SK-N-SH (cell line): ENCODE measurements around the gene BPIFB3. TPM values are rescaled to one million over a fixed set of nuclear protein-coding genes. Genes with fewer than 3 reads are reported as not detected.

ENCODE experiments used
- CTCF ChIA-PET: fragments of 300-600, 350-600 bp; formaldehyde crosslinking; extraction: SDS; loops from one replicate; lab custom pipeline; 2021; lab: Yijun Ruan, JAX
- POLR2A ChIA-PET: fragments of 350-600 bp; sonication (Branson Sonifier 250); formaldehyde crosslinking; extraction: SDS; loops from one replicate; lab custom pipeline; 2020; ENCODE audit warnings: antibody characterized with exemption, inconsistent platforms; lab: Yijun Ruan, JAX
- DNase-seq: peaks from one replicate; pipeline ENCODE4 v3.0.0; 2012
- H2AFZ ChIP-seq: fragments of 200-600 bp; sonication (generic); 2 replicates; pipeline ENCODE4 v1.8.1; 2016; ENCODE audit warnings: antibody characterized with exemption, mild to moderate bottlenecking, low read depth
- H3F3A ChIP-seq: fragments of 200-600 bp; sonication (generic); replicated peaks from 2 replicates; pipeline ENCODE3; 2016; ENCODE audit warnings: antibody characterized with exemption, mild to moderate bottlenecking; ENCODE audit not compliant: insufficient read depth
- H3K27ac ChIP-seq, 2 experiments: fragments of 200-500 bp in 1 of 2; fragments of 200-600 bp in 1 of 2; sonication (Bioruptor generic) in 1 of 2; sonication (generic), shearing (Covaris generic) in 1 of 2; 2 replicates each; pipeline versions ENCODE4 v1.5.1 to v1.6.1; 2014 to 2016; ENCODE audit warnings: low read depth in 2 of 2, inconsistent platforms in 1 of 2, low read length in 1 of 2, mild to moderate bottlenecking in 1 of 2, mixed read lengths in 1 of 2
- H3K27me3 ChIP-seq: fragments of 200-600 bp; sonication (generic), shearing (Covaris generic); 2 replicates; pipeline ENCODE4 v1.6.1; 2016; ENCODE audit warnings: mixed run types; ENCODE audit not compliant: insufficient read depth
- H3K36me3 ChIP-seq, 2 experiments: fragments of 200-500 bp in 1 of 2; fragments of 200-600 bp in 1 of 2; sonication (Bioruptor generic) in 1 of 2; sonication (generic) in 1 of 2; replicated peaks in 1 of 2; 2 replicates each; pipeline versions ENCODE3 to v1.5.1; 2014 to 2016; ENCODE audit warnings: low read length in 1 of 2, mild to moderate bottlenecking in 1 of 2; ENCODE audit not compliant: insufficient read depth in 2 of 2, control insufficient read depth in 1 of 2
- H3K4me1 ChIP-seq, 2 experiments: fragments of 200-500 bp in 1 of 2; fragments of 200-600 bp in 1 of 2; sonication (Bioruptor generic) in 1 of 2; sonication (generic), shearing (Covaris generic) in 1 of 2; 2 replicates each; pipeline versions ENCODE4 v1.5.1 to v1.6.1; 2014 to 2016; ENCODE audit warnings: low read depth in 1 of 2, low read length in 1 of 2, mixed run types in 1 of 2; ENCODE audit not compliant: insufficient read depth in 2 of 2, control insufficient read depth in 1 of 2
- H3K4me2 ChIP-seq: fragments of 200-600 bp; sonication (generic), shearing (Covaris generic); 2 replicates; pipeline ENCODE4 v1.6.1; 2017; ENCODE audit warnings: mixed run types
- H3K4me3 ChIP-seq, 2 experiments: fragments of 200-500 bp in 1 of 2; fragments of 200-600 bp in 1 of 2; sonication (Bioruptor generic) in 1 of 2; sonication (generic), shearing (Covaris generic) in 1 of 2; 2 replicates each; pipeline versions ENCODE4 v1.5.1 to v1.8.1; 2014 to 2016; ENCODE audit warnings: low read depth in 2 of 2, inconsistent platforms in 1 of 2, low read length in 1 of 2, mild to moderate bottlenecking in 1 of 2, mixed read lengths in 1 of 2, moderate library complexity in 1 of 2
- H3K79me2 ChIP-seq: fragments of 200-600 bp; sonication (generic); 2 replicates; pipeline ENCODE4 v1.8.1; 2017; ENCODE audit warnings: mild to moderate bottlenecking; ENCODE audit not compliant: insufficient read depth
- H3K9ac ChIP-seq: fragments of 200-600 bp; sonication (generic); 2 replicates; pipeline ENCODE4 v1.6.1; 2017; ENCODE audit warnings: mixed run types
- H3K9me2 ChIP-seq: fragments of 200-600 bp; sonication (generic); 2 replicates; pipeline ENCODE4 v1.6.1; 2017; ENCODE audit warnings: mixed run types
- H3K9me3 ChIP-seq: fragments of 200-600 bp; sonication (generic); 2 replicates; pipeline ENCODE4 v1.6.1; 2017; ENCODE audit warnings: mixed run types, mild to moderate bottlenecking, moderate library complexity
- H4K20me1 ChIP-seq: fragments of 200-600 bp; sonication (generic); 2 replicates; pipeline ENCODE4 v1.6.1; 2017; ENCODE audit warnings: mild to moderate bottlenecking, mixed run types; ENCODE audit not compliant: insufficient read depth
- FOSL2 ChIP-seq: IDR thresholded peaks from 2 replicates; pipeline ENCODE4 v1.4.0; 2012; ENCODE audit warnings: low read depth, mild to moderate bottlenecking, moderate library complexity, borderline replicate concordance
- FOXM1 ChIP-seq: IDR thresholded peaks from 2 replicates; pipeline ENCODE4 v1.4.0; 2012; ENCODE audit warnings: low read depth, mild to moderate bottlenecking
- POLR2AphosphoS5 ChIP-seq: IDR thresholded peaks from 2 replicates; pipeline ENCODE4 v1.6.1; 2012; ENCODE audit warnings: low read depth, low read length
- RAD21 ChIP-seq: IDR thresholded peaks from 2 replicates; pipeline ENCODE4 v1.6.1; 2012; ENCODE audit warnings: mild to moderate bottlenecking, low read length
- RFX5 ChIP-seq: IDR thresholded peaks from 2 replicates; pipeline ENCODE4 v1.6.1; 2012; ENCODE audit warnings: mild to moderate bottlenecking, improper control_type of control experiment, low read length
- SMC3 ChIP-seq: IDR thresholded peaks from 2 replicates; pipeline ENCODE4 v1.6.1; 2012; ENCODE audit warnings: low read depth, low read length, improper control_type of control experiment
- WGBS: methylation state at CpG from one replicate; pipeline ENCODE4 v1.1.6; 2017; ENCODE audit warnings: low lambda C conversion rate; 5-methylcytosine and 5-hydroxymethylcytosine counted together
- polyA plus RNA-seq, 3 experiments: library from polyadenylated mRNA; depleted of rRNA; stranded (reverse); fragments of >200 nt; gene quantifications; 2 replicates each; pipeline ENCODE4 v1.2.3, GENCODE V29; 2012
- TF ChIP-seq, protein P1 (sequence below): IDR thresholded peaks from 2 replicates; pipeline ENCODE4 v1.6.1; 2012; ENCODE audit warnings: mild to moderate bottlenecking, low read depth, low read length, moderate library complexity
- TF ChIP-seq, protein P2 (sequence below): fragments of 200-600 bp; sonication (generic); IDR thresholded peaks from 2 replicates; pipeline ENCODE4 v1.6.1; 2017; ENCODE audit warnings: antibody characterized with exemption, mild to moderate bottlenecking, moderate library complexity
- TF ChIP-seq, protein P3 (sequence below): IDR thresholded peaks from 2 replicates; pipeline ENCODE4 v1.4.0; 2012; ENCODE audit warnings: low read depth
- TF ChIP-seq, protein P4 (sequence below): IDR thresholded peaks from 2 replicates; pipeline ENCODE4 v1.4.0; 2012; ENCODE audit warnings: low read depth, borderline replicate concordance

The BPIFB3 gene
- polyA plus RNA-seq, 1 of the 3 experiments (the other 2 are of a cell fraction): not detected

DNA sequence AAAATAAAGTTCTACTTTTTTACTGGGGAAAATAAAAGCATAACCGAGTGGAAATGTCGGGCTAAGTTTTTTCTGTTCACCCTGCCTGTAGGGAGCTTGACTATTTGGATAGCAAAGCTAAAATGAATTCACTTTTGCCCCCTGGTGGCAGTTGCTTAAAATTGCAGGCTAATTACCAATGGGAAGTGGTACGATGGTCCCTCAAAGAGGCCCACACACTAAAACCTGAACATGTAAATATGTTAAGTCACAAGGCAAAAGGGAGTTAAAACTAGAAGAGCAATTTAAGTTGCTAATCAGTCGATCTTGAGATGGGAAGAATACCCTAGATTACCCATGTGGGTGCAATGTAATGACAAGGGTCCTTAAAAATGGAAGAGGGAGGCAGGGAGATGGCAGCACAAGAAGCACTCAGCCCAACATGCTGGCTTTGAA, 48.6 kb upstream of the BPIFB3 start:
- DNase-seq: no peak
- POLR2A ChIA-PET: no interaction called here
- no peaks in the 10 kb centered on the region for H4K20me1 ChIP-seq
- no peak overlapping the region for H3K9ac ChIP-seq
- CTCF ChIA-PET: interaction anchor here (0.9 to 1.3 kb wide), 6 partner anchors 9 to 104 kb away, joined by 3 read pairs; no protein-coding TSS in a partner anchor
- H3K79me2 ChIP-seq: no peaks in the 10 kb centered on the region
- 1% methylated on average over 4 of the region's 4 CpGs for WGBS
- H3K27me3 ChIP-seq: peaks cover 15% of the 10 kb centered on the region
- H3K9me3 ChIP-seq: no peaks in the 10 kb centered on the region
- H2AFZ ChIP-seq: no peak overlapping the region
- H3F3A ChIP-seq: no peaks in the 10 kb centered on the region
- no peaks in the 10 kb centered on the region for H3K9me2 ChIP-seq
- H3K27ac ChIP-seq: no peak overlapping the region
- no peak overlapping the region for H3K4me2 ChIP-seq
- TF ChIP-seq, protein P1, sequence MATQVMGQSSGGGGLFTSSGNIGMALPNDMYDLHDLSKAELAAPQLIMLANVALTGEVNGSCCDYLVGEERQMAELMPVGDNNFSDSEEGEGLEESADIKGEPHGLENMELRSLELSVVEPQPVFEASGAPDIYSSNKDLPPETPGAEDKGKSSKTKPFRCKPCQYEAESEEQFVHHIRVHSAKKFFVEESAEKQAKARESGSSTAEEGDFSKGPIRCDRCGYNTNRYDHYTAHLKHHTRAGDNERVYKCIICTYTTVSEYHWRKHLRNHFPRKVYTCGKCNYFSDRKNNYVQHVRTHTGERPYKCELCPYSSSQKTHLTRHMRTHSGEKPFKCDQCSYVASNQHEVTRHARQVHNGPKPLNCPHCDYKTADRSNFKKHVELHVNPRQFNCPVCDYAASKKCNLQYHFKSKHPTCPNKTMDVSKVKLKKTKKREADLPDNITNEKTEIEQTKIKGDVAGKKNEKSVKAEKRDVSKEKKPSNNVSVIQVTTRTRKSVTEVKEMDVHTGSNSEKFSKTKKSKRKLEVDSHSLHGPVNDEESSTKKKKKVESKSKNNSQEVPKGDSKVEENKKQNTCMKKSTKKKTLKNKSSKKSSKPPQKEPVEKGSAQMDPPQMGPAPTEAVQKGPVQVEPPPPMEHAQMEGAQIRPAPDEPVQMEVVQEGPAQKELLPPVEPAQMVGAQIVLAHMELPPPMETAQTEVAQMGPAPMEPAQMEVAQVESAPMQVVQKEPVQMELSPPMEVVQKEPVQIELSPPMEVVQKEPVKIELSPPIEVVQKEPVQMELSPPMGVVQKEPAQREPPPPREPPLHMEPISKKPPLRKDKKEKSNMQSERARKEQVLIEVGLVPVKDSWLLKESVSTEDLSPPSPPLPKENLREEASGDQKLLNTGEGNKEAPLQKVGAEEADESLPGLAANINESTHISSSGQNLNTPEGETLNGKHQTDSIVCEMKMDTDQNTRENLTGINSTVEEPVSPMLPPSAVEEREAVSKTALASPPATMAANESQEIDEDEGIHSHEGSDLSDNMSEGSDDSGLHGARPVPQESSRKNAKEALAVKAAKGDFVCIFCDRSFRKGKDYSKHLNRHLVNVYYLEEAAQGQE: no peak
- TF ChIP-seq, protein P2, sequence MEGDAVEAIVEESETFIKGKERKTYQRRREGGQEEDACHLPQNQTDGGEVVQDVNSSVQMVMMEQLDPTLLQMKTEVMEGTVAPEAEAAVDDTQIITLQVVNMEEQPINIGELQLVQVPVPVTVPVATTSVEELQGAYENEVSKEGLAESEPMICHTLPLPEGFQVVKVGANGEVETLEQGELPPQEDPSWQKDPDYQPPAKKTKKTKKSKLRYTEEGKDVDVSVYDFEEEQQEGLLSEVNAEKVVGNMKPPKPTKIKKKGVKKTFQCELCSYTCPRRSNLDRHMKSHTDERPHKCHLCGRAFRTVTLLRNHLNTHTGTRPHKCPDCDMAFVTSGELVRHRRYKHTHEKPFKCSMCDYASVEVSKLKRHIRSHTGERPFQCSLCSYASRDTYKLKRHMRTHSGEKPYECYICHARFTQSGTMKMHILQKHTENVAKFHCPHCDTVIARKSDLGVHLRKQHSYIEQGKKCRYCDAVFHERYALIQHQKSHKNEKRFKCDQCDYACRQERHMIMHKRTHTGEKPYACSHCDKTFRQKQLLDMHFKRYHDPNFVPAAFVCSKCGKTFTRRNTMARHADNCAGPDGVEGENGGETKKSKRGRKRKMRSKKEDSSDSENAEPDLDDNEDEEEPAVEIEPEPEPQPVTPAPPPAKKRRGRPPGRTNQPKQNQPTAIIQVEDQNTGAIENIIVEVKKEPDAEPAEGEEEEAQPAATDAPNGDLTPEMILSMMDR: peak; percentile 56
- TF ChIP-seq FOXM1 (no peak), SMC3 (no peak; the same call in 1 of the 2 replicates), POLR2AphosphoS5 (no peak), RAD21 (0 out of 2 replicates have a peak, but pooled peaks have one; percentile 13), RFX5 (no peak), FOSL2 (no peak)
- TF ChIP-seq, protein P3, sequence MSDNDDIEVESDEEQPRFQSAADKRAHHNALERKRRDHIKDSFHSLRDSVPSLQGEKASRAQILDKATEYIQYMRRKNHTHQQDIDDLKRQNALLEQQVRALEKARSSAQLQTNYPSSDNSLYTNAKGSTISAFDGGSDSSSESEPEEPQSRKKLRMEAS: no peak
- TF ChIP-seq, protein P4, sequence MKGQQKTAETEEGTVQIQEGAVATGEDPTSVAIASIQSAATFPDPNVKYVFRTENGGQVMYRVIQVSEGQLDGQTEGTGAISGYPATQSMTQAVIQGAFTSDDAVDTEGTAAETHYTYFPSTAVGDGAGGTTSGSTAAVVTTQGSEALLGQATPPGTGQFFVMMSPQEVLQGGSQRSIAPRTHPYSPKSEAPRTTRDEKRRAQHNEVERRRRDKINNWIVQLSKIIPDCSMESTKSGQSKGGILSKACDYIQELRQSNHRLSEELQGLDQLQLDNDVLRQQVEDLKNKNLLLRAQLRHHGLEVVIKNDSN: no peak
- no peak overlapping the region for H3K4me3 ChIP-seq
- H3K4me1 ChIP-seq: no peaks in the 10 kb centered on the region
- no peaks in the 10 kb centered on the region for H3K36me3 ChIP-seq
